HCT116 (cell line): ENCODE results near the gene TRAF3. TPM values are rescaled to one million over a fixed set of nuclear protein-coding genes. Genes with fewer than 3 reads are reported as not detected.

Source experiments
- ATAC-seq: fragments of 200-7000 bp; cut with Tn5 transposase; 2 replicates; pipeline ENCODE4 v1.9.1; 2020; ENCODE audit warnings: mild to moderate bottlenecking, moderate library complexity
- BruUV-seq: library from RNA; stranded (reverse); fragments of 400-500 nt; replicated peaks from 2 replicates; lab custom pipeline; 2021; lab: Mats Ljungman, UMichigan
- CTCF ChIA-PET: fragments of 300-600 bp; sonication (Branson Sonifier 250); formaldehyde crosslinking; loops from one replicate; lab custom pipeline; 2021; ENCODE audit warnings: antibody characterized with exemption; lab: Charles Lee
- POLR2A ChIA-PET: fragments of 300-600, 350-600 bp; sonication (Branson Sonifier 250); formaldehyde crosslinking; loops from one replicate; lab custom pipeline; 2021; ENCODE audit warnings: antibody characterized with exemption; lab: Charles Lee
- RAD21 ChIA-PET, 2 experiments: fragments of 300-600 bp; sonication (Branson Sonifier 250); formaldehyde crosslinking; loops; one replicate each; lab custom pipeline; 2023; ENCODE audit warnings: low total read pairs in 2 of 2; ENCODE audit not compliant: uncharacterized antibody in 2 of 2, unreplicated experiment in 2 of 2, low non-redundant PET in 1 of 2; lab: Charles Lee
- DNase-seq: peaks from one replicate; pipeline ENCODE4 v3.0.0-alpha.2; 2010; ENCODE audit warnings: low read depth, low spot score
- H2AFZ ChIP-seq: fragments of 200-600 bp; shearing (Covaris generic), sonication (generic); 2 replicates; pipeline ENCODE4 v1.6.1; 2017; ENCODE audit warnings: low read depth, mixed run types, mixed read lengths, antibody characterized with exemption, low read length; ENCODE audit not compliant: poor library complexity, severe bottlenecking
- H3K27ac ChIP-seq: 2 replicates; pipeline ENCODE4 v1.5.1; 2012; ENCODE audit warnings: low read depth, low read length
- H3K27me3 ChIP-seq: fragments of 200-600 bp; sonication (generic); 2 replicates; pipeline ENCODE4 v1.6.1; 2016; ENCODE audit warnings: mixed run types, low read length, mixed read lengths; ENCODE audit not compliant: insufficient read depth
- H3K36me3 ChIP-seq, 2 experiments: fragments of 200-500 bp in 1 of 2; fragments of 200-600 bp in 1 of 2; sonication (Bioruptor generic) in 1 of 2; sonication (generic) in 1 of 2; 2 replicates each; pipeline versions ENCODE4 v1.5.1 to v1.6.1; 2014 to 2016; ENCODE audit warnings: low read length in 2 of 2, inconsistent platforms in 1 of 2, mixed read lengths in 1 of 2, mixed run types in 1 of 2; ENCODE audit not compliant: insufficient read depth in 2 of 2, control insufficient read depth in 1 of 2
- H3K4me1 ChIP-seq, 2 experiments: fragments of 200-600 bp in 1 of 2; sonication (generic) in 1 of 2; 2 replicates each; pipeline versions ENCODE4 v1.5.1 to v1.6.1; 2012 to 2017; ENCODE audit warnings: low read length in 2 of 2, inconsistent platforms in 1 of 2, mild to moderate bottlenecking in 1 of 2, mixed read lengths in 1 of 2, mixed run types in 1 of 2, moderate library complexity in 1 of 2; ENCODE audit not compliant: insufficient read depth in 2 of 2, control insufficient read depth in 1 of 2
- H3K4me2 ChIP-seq: fragments of 200-600 bp; sonication (generic); 2 replicates; pipeline ENCODE4 v1.6.1; 2017; ENCODE audit warnings: mixed run types, low read length, mixed read lengths
- H3K4me3 ChIP-seq, 2 experiments: fragments of 200-600 bp in 1 of 2; sonication (generic) in 1 of 2; replicated peaks in 1 of 2; 2 replicates each; pipeline ENCODE4 v1.5.1; 2011 to 2016; ENCODE audit warnings: low read length in 2 of 2, control low read depth in 1 of 2, low read depth in 1 of 2, mild to moderate bottlenecking in 1 of 2, mixed read lengths in 1 of 2, mixed run types in 1 of 2
- H3K79me2 ChIP-seq: fragments of 200-600 bp; sonication (generic); 2 replicates; pipeline ENCODE4 v1.6.1; 2017; ENCODE audit warnings: mild to moderate bottlenecking, mixed run types, low read length, moderate library complexity, mixed read lengths; ENCODE audit not compliant: insufficient read depth
- H3K9ac ChIP-seq: fragments of 200-600 bp; sonication (generic); 2 replicates; pipeline ENCODE4 v1.6.1; 2016; ENCODE audit warnings: low read length, mixed read lengths
- H3K9me2 ChIP-seq: fragments of 200-600 bp; sonication (generic), shearing (Covaris generic); 2 replicates; pipeline ENCODE4 v1.6.1; 2017; ENCODE audit warnings: mixed run types, mild to moderate bottlenecking, moderate library complexity; ENCODE audit not compliant: insufficient read depth
- H3K9me3 ChIP-seq, 2 experiments: fragments of 200-500 bp in 1 of 2; fragments of 200-600 bp in 1 of 2; sonication (Bioruptor generic) in 1 of 2; sonication (generic) in 1 of 2; 2 replicates each; pipeline ENCODE4 v1.6.1; 2014 to 2017; ENCODE audit warnings: low read length in 2 of 2, mixed read lengths in 2 of 2, inconsistent platforms in 1 of 2, low read depth in 1 of 2, mild to moderate bottlenecking in 1 of 2, mixed run types in 1 of 2, moderate library complexity in 1 of 2; ENCODE audit not compliant: control insufficient read depth in 1 of 2, insufficient read depth in 1 of 2
- H4K20me1 ChIP-seq: fragments of 200-600 bp; sonication (generic), shearing (Covaris generic); 2 replicates; pipeline ENCODE4 v1.6.1; 2017; ENCODE audit warnings: mixed run types, mild to moderate bottlenecking, moderate library complexity; ENCODE audit not compliant: insufficient read depth
- CBX3 ChIP-seq: IDR thresholded peaks from 2 replicates; pipeline ENCODE4 v1.6.1; 2012; ENCODE audit warnings: low read depth
- EGR1 ChIP-seq: IDR thresholded peaks from 2 replicates; pipeline ENCODE4 v1.6.1; 2012; ENCODE audit warnings: low read depth
- EZH2phosphoT487 ChIP-seq: fragments of 200-600 bp; IDR thresholded peaks from 2 replicates; pipeline ENCODE4 v1.6.1; 2018; ENCODE audit warnings: antibody characterized with exemption, borderline replicate concordance
- POLR2A ChIP-seq: IDR thresholded peaks from 2 replicates; pipeline ENCODE4 v1.7.0; 2011; ENCODE audit warnings: borderline replicate concordance; ENCODE audit not compliant: insufficient read depth, insufficient read length; ENCODE audit errors: extremely low read depth
- SIN3A ChIP-seq: IDR thresholded peaks from 2 replicates; pipeline ENCODE4 v1.6.1; 2012; ENCODE audit warnings: low read depth
- SP1 ChIP-seq: IDR thresholded peaks from 2 replicates; pipeline ENCODE4 v1.6.1; 2012; ENCODE audit warnings: low read depth
- SRF ChIP-seq: IDR thresholded peaks from 2 replicates; pipeline ENCODE4 v1.6.1; 2012; ENCODE audit warnings: low read depth
- ZFX ChIP-seq: fragments of 450-650 bp; IDR thresholded peaks from 2 replicates; pipeline ENCODE4 v1.6.1; 2017
- ZNF274 ChIP-seq: fragments of 200-500 bp; sonication (Bioruptor generic); IDR thresholded peaks from 2 replicates; pipeline ENCODE4 v1.6.1; 2014; ENCODE audit warnings: mild to moderate bottlenecking, low read depth, low read length, inconsistent platforms
- intact Hi-C: fragments of 100-400 bp; cut with micrococcal nuclease; formaldehyde crosslinking; loops from 2 replicates; pipeline ENCODE4 v1.10.0; 2022
- total RNA-seq: library from RNA; stranded (reverse); gene quantifications from one replicate; pipeline ENCODE4 v1.2.1, GENCODE V29; 2021; ENCODE audit not compliant: unreplicated experiment
- TF ChIP-seq, protein P1 (sequence below): IDR thresholded peaks from 2 replicates; pipeline ENCODE4 v1.6.1; 2012

Gene TRAF3
- total RNA-seq, 1 experiment from 2014 or later: 32.1 TPM

DNA sequence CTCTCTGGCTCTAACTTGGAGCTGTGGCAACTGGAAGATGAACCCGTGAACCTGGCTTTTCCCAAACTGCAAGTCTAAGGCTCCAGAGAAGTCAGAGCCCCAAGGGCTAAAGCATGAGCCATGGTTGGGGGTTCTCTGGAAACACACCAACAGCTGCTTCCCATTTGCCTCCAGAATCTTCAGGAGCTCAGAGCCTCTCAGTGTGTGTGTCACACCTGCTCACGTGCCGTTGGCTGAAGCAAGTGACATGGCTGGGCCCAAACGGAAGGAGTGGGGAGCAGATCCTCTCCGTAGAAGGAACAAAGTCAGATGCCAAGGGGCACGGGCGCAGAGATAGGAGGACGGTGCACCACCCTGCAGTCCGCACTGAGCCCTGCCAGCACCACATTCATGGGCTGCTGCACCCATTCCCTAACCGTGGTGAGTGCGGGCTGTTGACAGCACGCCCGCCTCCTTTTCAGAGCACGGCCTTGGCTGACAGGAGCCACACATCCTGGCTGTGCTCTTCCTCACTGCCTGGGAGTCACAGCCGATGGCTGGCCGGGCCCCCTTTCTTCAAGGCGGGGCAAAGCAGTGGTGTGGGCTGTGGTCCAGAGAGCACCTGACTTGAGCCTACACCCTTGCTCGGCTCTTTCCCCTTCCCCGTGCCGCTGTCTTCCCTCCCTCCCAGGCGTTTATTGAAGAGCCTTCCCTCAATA is 16.6 kb upstream of the TRAF3 start:
- H3K9ac ChIP-seq: no peak overlapping the region
- H3K4me3 ChIP-seq: no peak overlapping the region
- H3K27ac ChIP-seq: no peak overlapping the region
- no peaks in the 10 kb centered on the region for H3K4me1 ChIP-seq
- ChIA-PET CTCF (no interaction called here), POLR2A (no interaction called here), RAD21 (no interaction called here)
- no peak for ATAC-seq
- DNase-seq: no peak
- no peaks in the 10 kb centered on the region for H3K27me3 ChIP-seq
- no peaks in the 10 kb centered on the region for H3K9me2 ChIP-seq
- no peak overlapping the region for H2AFZ ChIP-seq
- H3K9me3 ChIP-seq: no peaks in the 10 kb centered on the region
- no peak overlapping the region for H3K4me2 ChIP-seq
- H3K36me3 ChIP-seq: no peaks in the 10 kb centered on the region
- TF ChIP-seq, protein P1, sequence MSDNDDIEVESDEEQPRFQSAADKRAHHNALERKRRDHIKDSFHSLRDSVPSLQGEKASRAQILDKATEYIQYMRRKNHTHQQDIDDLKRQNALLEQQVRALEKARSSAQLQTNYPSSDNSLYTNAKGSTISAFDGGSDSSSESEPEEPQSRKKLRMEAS: no peak
- TF ChIP-seq ZNF274 (no peak), CBX3 (no peak), SRF (no peak), EZH2phosphoT487 (no peak)
- intact Hi-C loops: no loop called here
- no peaks in the 10 kb centered on the region for H4K20me1 ChIP-seq
- no TSS peak for BruUV-seq
- H3K79me2 ChIP-seq: no peaks in the 10 kb centered on the region

DNA sequence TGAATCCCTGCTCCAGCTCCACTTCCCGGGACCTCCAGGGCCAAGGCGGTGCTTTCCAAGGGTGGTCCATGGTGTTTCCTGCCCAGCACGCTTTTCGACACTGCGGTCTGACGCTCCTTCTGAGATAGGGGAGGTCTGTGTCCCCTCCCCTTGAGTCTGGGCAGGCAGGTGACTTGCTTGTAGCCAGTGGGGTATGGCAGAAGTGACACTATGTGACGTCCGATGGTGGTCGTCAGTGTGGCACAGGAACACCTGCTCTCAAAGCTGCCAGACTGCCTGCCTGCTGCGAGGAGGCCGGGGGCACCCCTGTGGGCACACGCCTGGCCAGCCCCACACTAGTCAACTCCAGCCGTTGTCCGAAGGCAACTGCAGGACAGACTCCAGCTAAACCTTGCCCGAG is 16.0 kb upstream of the TRAF3 start:
- POLR2A ChIA-PET: no interaction called here
- Histone ChIP-seq H3K9ac (no peak overlapping the region), H4K20me1 (no peaks in the 10 kb centered on the region), H3K27me3 (no peaks in the 10 kb centered on the region), H3K4me2 (no peak overlapping the region), H3K27ac (no peak overlapping the region), H3K79me2 (no peaks in the 10 kb centered on the region), H3K36me3 (no peaks in the 10 kb centered on the region), H3K9me2 (no peaks in the 10 kb centered on the region), H3K4me1 (no peaks in the 10 kb centered on the region), H3K4me3 (no peak overlapping the region), H3K9me3 (no peaks in the 10 kb centered on the region), H2AFZ (no peak overlapping the region)
- no peak for ATAC-seq
- BruUV-seq: no TSS peak
- RAD21 ChIA-PET: no interaction called here
- TF ChIP-seq POLR2A (no peak), ZFX (no peak), SIN3A (no peak), EGR1 (no peak), SP1 (no peak)
- intact Hi-C loops: no loop called here
- no peak for DNase-seq
- CTCF ChIA-PET: no interaction called here
